Endodermal cell (in vitro differentiated cells): ENCODE data around the gene CNNM1. TPM values are rescaled to one million over a fixed set of nuclear protein-coding genes. Genes with fewer than 3 reads are reported as not detected.

Experiments used
- DNase-seq: peaks from one replicate; pipeline ENCODE4 v3.0.0-alpha.2; 2017
- H3K27ac ChIP-seq: 2 replicates; pipeline ENCODE4 v1.5.1; 2013; ENCODE audit warnings: mild to moderate bottlenecking, low read depth, low read length, moderate library complexity
- H3K27me3 ChIP-seq: 2 replicates; pipeline ENCODE4 v1.6.1; 2013; ENCODE audit warnings: mild to moderate bottlenecking, low read length, moderate library complexity; ENCODE audit not compliant: insufficient read depth, control insufficient read depth, poor library complexity, severe bottlenecking
- H3K36me3 ChIP-seq: 2 replicates; pipeline ENCODE4 v1.7.0; 2013; ENCODE audit warnings: mild to moderate bottlenecking, low read length, moderate library complexity; ENCODE audit not compliant: control insufficient read depth, insufficient read depth
- H3K4me1 ChIP-seq: one replicate; pipeline ENCODE4 v1.7.0; 2013; ENCODE audit warnings: low read length; ENCODE audit not compliant: control insufficient read depth, insufficient read depth
- H3K4me3 ChIP-seq: 2 replicates; pipeline ENCODE4 v1.5.1; 2013; ENCODE audit warnings: mild to moderate bottlenecking, low read length, moderate library complexity
- H3K9ac ChIP-seq: 2 replicates; pipeline ENCODE4 v1.6.1; 2013; ENCODE audit warnings: mild to moderate bottlenecking, low read length, moderate library complexity; ENCODE audit not compliant: poor library complexity, severe bottlenecking; ENCODE audit errors: extremely low read depth
- H3K9me3 ChIP-seq: 2 replicates; pipeline ENCODE4 v1.6.1; 2013; ENCODE audit warnings: mild to moderate bottlenecking, low read length, moderate library complexity; ENCODE audit not compliant: control insufficient read depth
- H3K27ac Mint-ChIP-seq: 2 replicates; pipeline ENCODE4 v1.8.0; 2020; ENCODE audit warnings: mixed read lengths
- H3K27me3 Mint-ChIP-seq: 2 replicates; pipeline ENCODE4 v1.8.0; 2021; ENCODE audit warnings: mild to moderate bottlenecking, mixed read lengths; ENCODE audit not compliant: insufficient read depth
- H3K36me3 Mint-ChIP-seq: 2 replicates; pipeline ENCODE4 v1.8.0; 2020; ENCODE audit warnings: low read depth, mixed read lengths
- H3K4me1 Mint-ChIP-seq: 2 replicates; pipeline ENCODE4 v1.8.0; 2020; ENCODE audit warnings: mixed read lengths
- H3K4me3 Mint-ChIP-seq: 2 replicates; pipeline ENCODE4 v1.8.0; 2020; ENCODE audit warnings: mild to moderate bottlenecking, moderate library complexity, mixed read lengths
- H3K9me3 Mint-ChIP-seq: 2 replicates; pipeline ENCODE4 v1.8.0; 2020; ENCODE audit warnings: mild to moderate bottlenecking, mixed read lengths
- CTCF ChIP-seq: fragments of 200-600 bp; sonication (generic); conservative IDR thresholded peaks from 2 replicates; pipeline ENCODE4 v1.5.0; 2021; ENCODE audit warnings: antibody characterized with exemption, mild to moderate bottlenecking
- WGBS, 2 experiments: methylation state at CpG; one replicate each; pipeline versions ENCODE4 v1.1.5 to v1.1.7; 2013; ENCODE audit warnings: missing lambda C conversion rate in 2 of 2, mixed read lengths in 1 of 2; ENCODE audit not compliant: insufficient coverage in 1 of 2, insufficient read length in 1 of 2; 5-methylcytosine and 5-hydroxymethylcytosine counted together
- total RNA-seq, 2 donors: library from RNA; stranded (reverse); fragmentation: NEBNext Ultra II Directional in 1 of 2; extraction: Animal tissue kit (Norgen Biotek cat#: 25700) in 1 of 2; gene quantifications; 2 replicates in 1 of 2; 3 replicates in 1 of 2; pipeline ENCODE4 v1.2.1, GENCODE V29; 2021

Gene CNNM1
- total RNA-seq, 2 donors from 2014 or later: 2.8 to 3.8 TPM

GRCh38 chr10:99325281-99325680 lies 3.9 kb upstream of the CNNM1 start:
- H3K27ac ChIP-seq: no peak overlapping the region
- H3K9me3 ChIP-seq: no peaks in the 10 kb centered on the region
- TF ChIP-seq CTCF: no peak
- Mint-ChIP-seq H3K27ac (no peak overlapping the region), H3K4me3 (no peak overlapping the region), H3K36me3 (no peaks in the 10 kb centered on the region), H3K9me3 (peaks cover 2% of the 10 kb centered on the region), H3K27me3 (peaks cover 16% of the 10 kb centered on the region), H3K4me1 (peaks cover 24% of the 10 kb centered on the region)
- H3K4me3 ChIP-seq: no peak overlapping the region
- H3K4me1 ChIP-seq: peaks cover 8% of the 10 kb centered on the region
- DNase-seq: no peak
- H3K9ac ChIP-seq: no peak overlapping the region
- H3K36me3 ChIP-seq: no peaks in the 10 kb centered on the region
- 86% methylated on average over 1 of the region's 1 CpG; no CpG with 5 or more reads in 1 of the 2 experiments for WGBS, 2 experiments
- peaks cover 19% of the 10 kb centered on the region for H3K27me3 ChIP-seq

- no peak for DNase-seq
These were observed 2.3 kb upstream of the CNNM1 start for GRCh38 chr10:99326871-99327270.

GRCh38 chr10:99328579-99329303 lies 415 bp upstream of the CNNM1 start:
- H3K36me3 Mint-ChIP-seq: no peaks in the 10 kb centered on the region
- WGBS, 2 experiments: 31 to 38% methylated on average over 12 to 22 of the region's 23 CpGs
- DNase-seq: no peak
- peaks cover 48% of the 10 kb centered on the region for H3K27me3 Mint-ChIP-seq
- peak overlapping the region; percentile 82 for H3K4me3 ChIP-seq
- H3K4me1 ChIP-seq: peaks cover 3% of the 10 kb centered on the region
- H3K4me3 Mint-ChIP-seq: peak overlapping the region; percentile 39
- H3K27ac ChIP-seq: no peak overlapping the region
- H3K9me3 ChIP-seq: no peaks in the 10 kb centered on the region
- TF ChIP-seq CTCF: peak; percentile 41
- H3K27ac Mint-ChIP-seq: no peak overlapping the region
- peaks cover 40% of the 10 kb centered on the region for H3K27me3 ChIP-seq
- H3K36me3 ChIP-seq: no peaks in the 10 kb centered on the region
- no peak overlapping the region for H3K9ac ChIP-seq
- H3K9me3 Mint-ChIP-seq: peaks cover 2% of the 10 kb centered on the region
- peaks cover 21% of the 10 kb centered on the region for H3K4me1 Mint-ChIP-seq

More at GRCh38 chr10:99326871-99327270, 2.3 kb upstream of the CNNM1 start:
- H3K4me1 ChIP-seq: peaks cover 7% of the 10 kb centered on the region
- Mint-ChIP-seq H3K9me3 (peaks cover 2% of the 10 kb centered on the region), H3K27ac (no peak overlapping the region), H3K4me1 (peaks cover 23% of the 10 kb centered on the region), H3K4me3 (no peak overlapping the region), H3K36me3 (no peaks in the 10 kb centered on the region), H3K27me3 (peaks cover 32% of the 10 kb centered on the region)
- no peak for TF ChIP-seq CTCF
- no peaks in the 10 kb centered on the region for H3K9me3 ChIP-seq
- no peak overlapping the region for H3K27ac ChIP-seq
- H3K36me3 ChIP-seq: no peaks in the 10 kb centered on the region
- 89 to 90% methylated on average over 2 to 5 of the region's 5 CpGs for WGBS, 2 experiments
- H3K4me3 ChIP-seq: no peak overlapping the region
- peaks cover 35% of the 10 kb centered on the region for H3K27me3 ChIP-seq
- no peak overlapping the region for H3K9ac ChIP-seq
